GM19351 (cell line): ENCODE results near the gene DECR2.
"Not testable (repeated sequence)": the region's sequence is repeated elsewhere in the genome, so short reads cannot be mapped to it uniquely, and the experiment has no call there.

ENCODE experiments used
- ATAC-seq: cut with Tn5 transposase; IDR thresholded peaks from one replicate; pipeline ENCODE4 v1.9.1; 2021; ENCODE audit warnings: mild to moderate bottlenecking, moderate library complexity; ENCODE audit not compliant: unreplicated experiment

DECR2 gene

GRCh38 chr16:366476-366875 lies 35.2 kb upstream of the DECR2 start:
- no peak for ATAC-seq

- no peak for ATAC-seq
Observed at GRCh38 chr16:367333-367903, 34.3 kb upstream of the DECR2 start.

GRCh38 chr16:368388-369158 lies 33.1 kb upstream of the DECR2 start:
- no peak for ATAC-seq

GRCh38 chr16:369275-369865 lies 32.3 kb upstream of the DECR2 start:
- no peak for ATAC-seq

GRCh38 chr16:369866-370436 lies 31.7 kb upstream of the DECR2 start:
- no peak for ATAC-seq

GRCh38 chr16:370443-370842 lies 31.2 kb upstream of the DECR2 start, which contains the start of gene MRPL28:
MRPL28 (minus strand) TSS chr16:370538; CDS start chr16:370218, 320 bp downstream.
- peak; percentile 94 for ATAC-seq

- no peak for ATAC-seq
Observed at GRCh38 chr16:370979-371514, 30.6 kb upstream of the DECR2 start.

GRCh38 chr16:371515-372301 lies 30.0 kb upstream of the DECR2 start:
- ATAC-seq, result no peak

GRCh38 chr16:372302-372983 lies 29.2 kb upstream of the DECR2 start:
- ATAC-seq, result no peak

GRCh38 chr16:373020-373598 lies 28.6 kb upstream of the DECR2 start:
- ATAC-seq, result no peak

GRCh38 chr16:373848-374615 lies 27.7 kb upstream of the DECR2 start:
- no peak for ATAC-seq

GRCh38 chr16:374616-374926 lies 27.1 kb upstream of the DECR2 start:
- no peak for ATAC-seq

GRCh38 chr16:375212-375611 lies 26.5 kb upstream of the DECR2 start:
- no peak for ATAC-seq

GRCh38 chr16:375927-376816 lies 25.5 kb upstream of the DECR2 start:
- ATAC-seq, result no peak

- ATAC-seq, result no peak
Observed at GRCh38 chr16:376817-377418, 24.8 kb upstream of the DECR2 start.

GRCh38 chr16:377419-377951 lies 24.2 kb upstream of the DECR2 start:
- ATAC-seq, result no peak

- ATAC-seq, result not testable (repeated sequence)
Observed at GRCh38 chr16:378113-378820, 23.4 kb upstream of the DECR2 start.
